Measurements from ENCODE around the gene PKMYT1.

Gene PKMYT1

GRCh38 chr16:2992383-2993081, 12.3 kb upstream of the PKMYT1 start:
- DNase-seq: no peak

GRCh38 chr16:2991566-2992261, 11.5 kb upstream of the PKMYT1 start:
- no peak for DNase-seq

GRCh38 chr16:2990891-2991290, 10.6 kb upstream of the PKMYT1 start:
- no peak for DNase-seq

GRCh38 chr16:2988590-2989099, 8.4 kb upstream of the PKMYT1 start:
- no peak for DNase-seq

- DNase-seq: no peak
These were observed 7.6 kb upstream of the PKMYT1 start for GRCh38 chr16:2987833-2988232.

GRCh38 chr16:2987286-2987685, 7.0 kb upstream of the PKMYT1 start:
- no peak for DNase-seq

DNA sequence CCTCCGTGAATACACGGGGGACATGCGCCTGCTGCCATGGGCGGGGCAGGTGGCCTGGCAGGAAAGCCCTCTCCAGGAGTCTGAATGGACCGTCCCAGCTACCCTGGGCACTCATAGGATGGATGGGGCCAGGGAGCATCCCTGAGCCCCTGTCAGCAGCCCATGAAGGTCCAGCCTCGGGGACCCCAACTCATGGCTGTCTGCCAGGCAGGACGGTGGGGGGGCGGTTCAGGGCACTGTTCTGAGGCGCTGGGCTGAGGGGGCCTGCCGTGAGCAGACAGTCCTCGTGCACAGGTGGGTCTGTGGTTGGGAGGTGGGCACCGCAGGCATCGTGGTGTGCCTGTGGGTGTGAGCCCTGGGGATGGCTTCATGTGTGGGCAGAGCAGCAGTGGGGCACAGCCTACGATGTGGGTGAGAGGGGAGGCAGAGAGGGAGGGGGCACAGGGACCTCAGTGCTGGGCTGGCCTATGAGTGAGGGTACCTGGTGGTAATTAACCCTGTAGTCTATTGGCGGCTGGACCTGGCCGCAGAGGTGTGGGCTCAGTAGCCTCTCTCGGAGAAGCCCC, 6.5 kb upstream of the PKMYT1 start:
- DNase-seq: no peak

DNA sequence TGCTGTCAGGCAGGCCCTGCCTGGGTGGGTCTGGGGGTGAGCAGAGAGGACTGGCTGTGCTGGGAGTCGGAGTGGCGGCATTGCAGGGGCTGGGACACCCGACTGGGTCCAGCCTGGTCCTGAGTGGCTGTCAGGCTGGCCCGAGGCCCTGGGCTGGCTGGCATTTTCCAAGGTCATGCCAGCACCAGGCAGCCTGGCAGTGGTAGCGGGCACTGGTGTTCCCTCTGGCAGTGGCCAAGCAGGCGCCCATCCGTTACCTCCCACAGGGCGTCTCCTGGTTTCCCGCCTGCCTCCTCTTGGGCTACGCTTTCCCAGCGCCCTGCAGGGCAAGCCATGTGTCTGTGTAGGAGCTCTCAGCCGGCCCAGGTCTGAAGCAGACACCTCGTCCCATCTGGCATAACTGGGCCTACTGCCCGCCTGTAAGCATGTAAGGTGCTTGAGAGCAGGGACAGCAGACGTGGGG, 5.7 kb upstream of the PKMYT1 start:
- no peak for DNase-seq

- DNase-seq: no peak
These were observed 5.2 kb upstream of the PKMYT1 start for GRCh38 chr16:2985462-2985861.

DNA sequence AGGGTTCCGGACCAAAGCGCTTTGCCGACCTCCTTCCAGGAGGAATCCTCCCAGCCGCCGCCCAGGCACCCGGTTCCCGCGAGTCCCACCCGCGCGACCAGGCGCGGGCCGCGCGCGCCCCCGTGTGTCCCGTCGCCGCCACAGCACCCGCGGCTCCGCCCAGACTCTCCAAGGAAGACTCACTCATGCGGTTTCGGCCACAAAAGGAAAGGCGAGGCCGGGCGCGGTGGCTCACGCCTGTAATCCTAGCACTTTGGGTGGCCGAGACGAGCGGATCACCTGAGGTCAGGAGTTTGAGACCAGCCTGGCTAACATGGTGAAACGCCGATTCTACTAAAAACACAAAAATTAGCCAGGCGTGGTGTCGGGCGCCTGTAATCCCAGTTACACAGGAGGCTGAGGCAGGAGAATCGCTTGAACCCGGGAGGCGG, 3.5 kb upstream of the PKMYT1 start:
- DNase-seq: peak; percentile 88

DNA sequence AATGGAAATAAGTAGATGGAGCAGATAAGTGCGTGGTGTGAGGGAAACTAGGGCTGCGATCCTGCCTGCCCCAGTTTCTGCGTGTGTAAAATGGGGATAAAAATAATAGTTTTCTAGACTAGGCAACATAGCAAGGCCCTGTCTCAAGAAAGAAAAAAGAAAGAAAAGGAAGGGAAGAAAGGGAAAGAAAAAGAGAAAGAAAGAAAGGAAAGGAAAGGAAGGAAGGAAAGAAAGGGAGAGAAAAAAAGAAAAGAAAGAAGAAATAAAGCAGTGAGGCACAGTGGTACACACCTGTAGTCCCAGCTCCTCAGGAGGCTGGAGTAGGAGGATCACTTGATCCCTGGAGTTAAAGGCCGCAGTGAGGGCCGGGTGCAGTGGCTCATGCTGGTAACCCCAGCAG, 2.2 kb upstream of the PKMYT1 start:
- no peak for DNase-seq

DNA sequence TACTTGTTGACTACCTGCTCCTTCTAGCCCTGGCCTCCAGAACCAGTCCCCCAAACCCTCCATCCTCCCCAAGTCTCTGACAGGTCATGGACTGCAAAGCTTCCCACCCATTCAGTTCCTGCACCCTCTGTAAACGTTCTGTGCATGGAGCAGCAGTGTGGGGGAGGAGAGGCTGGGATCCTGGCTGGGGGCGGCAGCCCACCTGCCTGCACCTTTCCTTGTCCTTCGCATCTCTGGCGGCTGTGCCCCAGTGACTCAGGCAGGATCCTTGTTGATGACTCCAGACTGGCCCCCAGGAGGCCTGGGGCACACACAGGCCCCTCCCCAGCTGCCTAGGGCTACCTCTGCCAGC, 1.6 kb upstream of the PKMYT1 start:
- DNase-seq: no peak

- DNase-seq: no peak
These were observed 1.1 kb upstream of the PKMYT1 start for GRCh38 chr16:2981177-2981898.

- peak; percentile 47 for DNase-seq
These were observed 498 bp downstream of the PKMYT1 start for GRCh38 chr16:2979669-2980226.

GRCh38 chr16:2977440-2977839, 2.8 kb downstream of the PKMYT1 start:
- no peak for DNase-seq

- DNase-seq: no peak
These were observed 3.6 kb downstream of the PKMYT1 start for GRCh38 chr16:2976673-2977072.

DNA sequence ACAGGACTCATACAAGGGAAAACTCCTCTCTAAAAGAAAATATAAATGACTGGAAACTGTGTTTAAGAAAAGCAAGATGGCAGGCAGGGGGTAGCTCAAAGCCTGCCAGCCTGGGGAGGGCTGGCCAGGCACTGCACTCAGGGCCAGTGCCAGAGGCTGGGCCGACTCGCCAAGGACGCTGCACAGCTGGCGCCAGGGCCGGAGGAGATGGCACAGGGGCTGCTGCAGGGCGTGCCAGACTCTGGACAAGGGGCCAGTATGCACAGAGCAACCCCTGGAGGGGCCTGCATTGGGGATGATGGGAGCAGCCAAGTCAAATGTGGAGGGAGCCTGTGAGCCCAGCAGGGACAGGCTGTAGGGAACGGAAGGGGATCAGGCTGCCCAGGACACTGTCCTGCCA, 4.0 kb downstream of the PKMYT1 start:
- no peak for DNase-seq

DNA sequence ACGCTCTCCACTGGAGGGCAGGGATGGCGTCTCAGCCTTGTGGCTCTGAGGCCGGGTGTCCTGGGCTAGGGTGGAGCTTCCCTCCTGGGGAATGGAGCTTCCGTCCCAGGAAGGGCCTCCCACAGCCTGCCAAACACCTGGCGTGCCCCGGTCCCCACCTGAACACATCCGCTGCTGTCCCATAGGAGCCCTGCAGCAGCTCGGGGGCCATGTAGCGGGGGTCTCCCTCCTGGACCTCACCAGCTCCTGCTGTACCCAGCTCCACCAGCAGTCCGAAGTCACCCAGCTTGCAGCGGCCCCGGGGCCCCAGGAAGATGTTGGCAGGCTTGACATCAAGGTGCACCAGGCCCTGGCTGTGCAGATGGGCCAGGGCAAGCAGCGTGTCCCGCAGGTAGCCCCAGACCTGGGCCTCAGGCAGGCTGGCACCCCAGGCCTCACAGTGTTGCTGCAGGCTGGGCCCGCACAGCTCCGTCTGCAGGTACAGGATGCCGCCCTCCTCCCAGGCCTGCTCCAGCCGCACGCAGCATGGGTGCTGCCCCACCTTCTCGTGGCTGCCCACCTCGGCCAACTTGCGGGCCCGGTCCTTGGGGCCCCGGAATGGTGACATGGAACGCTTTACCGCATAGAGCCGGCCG, 5.0 kb downstream of the PKMYT1 start:
- no peak for DNase-seq

DNA sequence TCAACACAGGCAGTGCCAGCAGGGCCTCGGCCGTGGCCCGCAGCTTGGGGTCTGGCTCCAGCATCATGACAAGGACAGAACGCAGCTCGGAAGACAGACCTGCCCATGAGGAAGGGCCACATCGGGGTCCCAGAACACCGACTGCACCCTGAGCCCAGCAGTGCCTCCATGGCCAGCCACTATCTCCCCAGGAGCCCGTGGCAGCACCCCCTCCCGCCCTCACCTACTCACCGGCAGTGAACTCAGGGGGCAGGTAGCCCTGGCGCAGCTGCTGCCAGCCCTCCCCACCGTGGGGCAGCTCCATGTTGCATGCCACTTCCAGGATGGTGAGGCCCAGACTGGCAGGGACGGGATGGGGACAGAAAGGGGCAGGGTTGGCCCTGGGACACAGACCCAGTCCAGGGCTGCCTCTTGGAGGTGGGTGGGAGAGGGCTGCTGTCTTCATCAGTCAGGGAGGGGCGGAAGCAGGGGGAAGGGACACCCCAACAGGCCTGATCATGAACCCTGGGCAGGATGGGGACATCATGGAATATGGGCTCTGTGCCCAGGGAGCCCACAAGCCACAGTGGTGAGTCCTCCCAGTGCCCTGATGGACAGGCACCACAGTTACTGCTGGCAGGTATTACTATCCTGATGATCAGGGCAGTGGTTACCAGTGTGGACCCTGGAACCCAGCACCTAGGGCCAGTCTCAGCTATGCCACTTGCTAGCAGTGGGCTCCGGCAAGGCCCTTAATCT, 5.8 kb downstream of the PKMYT1 start:
- DNase-seq: no peak

GRCh38 chr16:2973605-2974318, 6.5 kb downstream of the PKMYT1 start:
- DNase-seq: no peak

- DNase-seq: no peak
These were observed 7.2 kb downstream of the PKMYT1 start for GRCh38 chr16:2973093-2973492.
